Endometrial microvascular endothelial cells (primary cell): ENCODE measurements around the gene OR1L8. TPM values are rescaled to one million over a fixed set of nuclear protein-coding genes. Genes with fewer than 3 reads are reported as not detected.

Source experiments
- in situ Hi-C: cut with HindIII; loops from 2 replicates; pipeline ENCODE4 v1.10.0; 2017; ENCODE audit warnings: low sequenced_read_pairs, low pct_unique_long_range_greater_than_20kb; ENCODE audit errors: inconsistent ontology term
- total RNA-seq: library from RNA; depleted of rRNA; stranded (reverse); fragments of >200 nt; gene quantifications from one replicate; pipeline ENCODE4 v1.2.3, GENCODE V29; 2015; ENCODE audit errors: inconsistent ontology term

The OR1L8 gene
- total RNA-seq, 1 donor from 2014 or later = not detected

- in situ Hi-C loops = no loop called here
Observed at GRCh38 chr9:122519376-122519775, 63.8 kb downstream of the OR1L8 start.

GRCh38 chr9:122518841-122519240, 64.3 kb downstream of the OR1L8 start, which contains the start of gene OR1J4:
OR1J4 (plus strand) TSS chr9:122519141; CDS start chr9:122519141, 0 bp downstream.
- in situ Hi-C loops = no loop called here

GRCh38 chr9:122518226-122518625, 65.0 kb downstream of the OR1L8 start:
- in situ Hi-C loops = no loop called here

Other genes with a start within 250 kb of the OR1L8 start
- 1.0 TPM for gene PTGS1, start 212.4 kb downstream of the OR1L8 start, total RNA-seq
- gene OR1J1, start 105.5 kb downstream of the OR1L8 start, total RNA-seq = not detected
- not detected for gene OR1J2, start 72.6 kb downstream of the OR1L8 start, total RNA-seq
- gene OR1J4, start 64.2 kb downstream of the OR1L8 start, total RNA-seq = not detected
- gene OR1N1, start 56.1 kb downstream of the OR1L8 start, total RNA-seq = not detected
- not detected for gene OR1N2, start 30.3 kb downstream of the OR1L8 start, total RNA-seq
- not detected for gene OR1Q1, start 31.4 kb upstream of the OR1L8 start, total RNA-seq
- gene OR1B1, start 74.2 kb upstream of the OR1L8 start, total RNA-seq = not detected
- not detected for gene OR1L1, start 78.3 kb upstream of the OR1L8 start, total RNA-seq
- gene OR1L3, start 91.7 kb upstream of the OR1L8 start, total RNA-seq = not detected
- gene OR1L4, start 140.6 kb upstream of the OR1L8 start, total RNA-seq = not detected
- not detected for gene OR1L6, start 158.9 kb upstream of the OR1L8 start, total RNA-seq
- not detected for gene OR5C1, start 205.5 kb upstream of the OR1L8 start, total RNA-seq
- gene OR1K1, start 216.7 kb upstream of the OR1L8 start, total RNA-seq = not detected
- 23.1 TPM for gene PDCL, start 245.2 kb upstream of the OR1L8 start, total RNA-seq